PC-3 (cell line): ENCODE measurements around the gene FAM83F. TPM values are rescaled to one million over a fixed set of nuclear protein-coding genes. Genes with fewer than 3 reads are reported as not detected.

ENCODE experiments used
- ATAC-seq: fragments of 200-7000 bp; cut with Tn5 transposase; 2 replicates; pipeline ENCODE4 v1.9.1; 2020; ENCODE audit warnings: mild to moderate bottlenecking, moderate library complexity
- BruUV-seq: library from RNA; stranded (reverse); fragments of 400-500 nt; replicated peaks from 2 replicates; lab custom pipeline; 2021; lab: Mats Ljungman, UMichigan
- CTCF ChIA-PET: fragments of 300-600 bp; sonication (Branson Sonifier 250); formaldehyde crosslinking; loops from one replicate; lab custom pipeline; 2022; ENCODE audit warnings: antibody characterized with exemption; lab: Charles Lee
- POLR2A ChIA-PET: fragments of 300-600 bp; sonication (Branson Sonifier 250); formaldehyde crosslinking; loops from one replicate; lab custom pipeline; 2022; ENCODE audit warnings: antibody characterized with exemption; ENCODE audit not compliant: unreplicated experiment; lab: Charles Lee
- DNase-seq: peaks from one replicate; pipeline ENCODE4 v3.0.0-alpha.2; 2015
- H2AFZ ChIP-seq: fragments of 300-600 bp; sonication (generic); 2 replicates; pipeline ENCODE4 v1.6.0; 2016; ENCODE audit warnings: antibody characterized with exemption, low read length
- H3F3A ChIP-seq: fragments of 300-600 bp; sonication (generic); one replicate; pipeline ENCODE4 v1.6.0; 2017; ENCODE audit warnings: antibody characterized with exemption, low read length, control low read depth, mild to moderate bottlenecking; ENCODE audit not compliant: unreplicated experiment
- H3K27ac ChIP-seq: fragments of 300-600 bp; sonication (generic); 2 replicates; pipeline ENCODE4 v1.5.1; 2016; ENCODE audit warnings: mild to moderate bottlenecking, low read length
- H3K27me3 ChIP-seq: fragments of 300-600 bp; sonication (generic); 2 replicates; pipeline ENCODE4 v1.6.1; 2016; ENCODE audit warnings: low read length, mixed read lengths
- H3K36me3 ChIP-seq: fragments of 300-600 bp; sonication (generic); 2 replicates; pipeline ENCODE4 v1.6.1; 2016; ENCODE audit warnings: low read depth, mixed run types, low read length, mixed read lengths
- H3K4me1 ChIP-seq: fragments of 300-600 bp; sonication (generic); 2 replicates; pipeline ENCODE4 v1.5.1; 2016; ENCODE audit warnings: low read length; ENCODE audit not compliant: insufficient read depth
- H3K4me2 ChIP-seq: fragments of 300-600 bp; sonication (generic); 2 replicates; pipeline ENCODE4 v1.6.0; 2016; ENCODE audit warnings: low read length
- H3K4me3 ChIP-seq: fragments of 300-600 bp; sonication (generic); 2 replicates; pipeline ENCODE4 v1.5.1; 2016; ENCODE audit warnings: mild to moderate bottlenecking, low read length, mixed read lengths
- H3K79me2 ChIP-seq: fragments of 300-600 bp; sonication (generic); 2 replicates; pipeline ENCODE4 v1.6.1; 2017; ENCODE audit warnings: low read length, mixed read lengths
- H3K9ac ChIP-seq: fragments of 300-600 bp; sonication (generic); 2 replicates; pipeline ENCODE4 v1.6.0; 2016; ENCODE audit warnings: mild to moderate bottlenecking, low read length
- H3K9me2 ChIP-seq: fragments of 300-600 bp; sonication (generic); replicated peaks from 2 replicates; pipeline ENCODE4 v1.6.1; 2016; ENCODE audit warnings: mixed run types, low read length, mixed read lengths
- H3K9me3 ChIP-seq: fragments of 300-600 bp; sonication (generic); 2 replicates; pipeline ENCODE4 v1.6.1; 2016; ENCODE audit warnings: low read length, mixed read lengths
- H4K20me1 ChIP-seq: fragments of 300-600 bp; sonication (generic); 2 replicates; pipeline ENCODE4 v1.6.1; 2016; ENCODE audit warnings: low read length, mixed read lengths
- EZH2 ChIP-seq: fragments of 300-600 bp; sonication (generic); IDR thresholded peaks from one replicate; pipeline ENCODE4 v1.6.1; 2017; ENCODE audit warnings: antibody characterized with exemption, mild to moderate bottlenecking, low read length; ENCODE audit not compliant: unreplicated experiment
- EZH2phosphoT487 ChIP-seq: fragments of 300-600 bp; sonication (generic); IDR thresholded peaks from 2 replicates; pipeline ENCODE4 v1.6.1; 2018; ENCODE audit warnings: mild to moderate bottlenecking, antibody characterized with exemption, low read length, borderline replicate concordance
- intact Hi-C: fragments of 100-400 bp; cut with micrococcal nuclease; formaldehyde crosslinking; loops from 2 replicates; pipeline ENCODE4 v1.9.0; 2023
- total RNA-seq: library from RNA; depleted of rRNA; stranded (reverse); fragments of >200 nt; gene quantifications from 2 replicates; pipeline ENCODE4 v1.2.3, GENCODE V29; 2014
- TF ChIP-seq, protein P1 (sequence below): fragments of 300-600 bp; sonication (generic); conservative IDR thresholded peaks from 2 replicates; pipeline ENCODE4 v1.5.1; 2017; ENCODE audit warnings: antibody characterized with exemption, low read depth, mild to moderate bottlenecking, low read length

Gene FAM83F
- total RNA-seq, 1 experiment from 2014 or later: 5.5 TPM

DNA sequence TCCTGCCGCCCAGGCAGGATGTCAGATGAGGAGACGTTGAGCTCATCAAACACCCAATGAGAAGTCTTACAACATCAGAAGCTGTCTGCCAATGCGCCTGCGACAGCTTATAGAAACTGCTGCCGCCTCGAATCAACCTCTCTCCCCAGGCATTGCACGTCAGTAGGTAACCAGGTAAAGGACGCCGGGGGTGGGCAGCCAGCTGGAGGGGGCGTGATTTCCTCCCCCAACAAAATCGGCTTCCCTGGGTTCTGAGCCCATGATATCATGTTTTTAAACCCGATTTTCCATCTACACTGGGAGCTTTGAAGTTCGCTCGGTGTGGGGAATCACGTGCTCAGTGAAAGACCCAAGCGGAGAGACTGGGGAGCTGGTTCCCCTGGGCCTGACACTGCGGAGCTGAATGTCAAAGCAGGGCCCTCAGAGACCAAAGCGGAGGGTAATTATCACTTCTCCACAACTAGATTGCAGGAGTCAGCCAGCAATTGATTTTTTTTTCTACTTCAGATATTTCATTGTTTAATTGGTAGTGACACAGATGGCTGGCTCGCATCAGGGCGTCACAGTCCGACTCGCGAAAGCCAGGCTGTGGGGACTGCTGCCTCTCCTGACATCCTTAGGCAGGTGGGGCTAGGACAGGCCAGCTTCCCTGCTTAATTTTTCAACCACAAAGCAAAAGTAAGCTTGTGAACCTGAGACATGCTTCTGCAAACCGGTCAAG is 15.4 kb downstream of the FAM83F start:
- ChIA-PET CTCF (interaction anchor here (0.6 kb wide), 1 partner anchor 77 kb away, joined by 8 read pairs; no protein-coding TSS in a partner anchor), POLR2A (no interaction called here)
- H3K4me1 ChIP-seq: peaks cover 24% of the 10 kb centered on the region
- no peaks in the 10 kb centered on the region for H3K27me3 ChIP-seq
- no peaks in the 10 kb centered on the region for H3F3A ChIP-seq
- ATAC-seq (no peak), DNase-seq (no peak)
- no peaks in the 10 kb centered on the region for H4K20me1 ChIP-seq
- intact Hi-C loops: no loop called here
- no peak overlapping the region for H2AFZ ChIP-seq
- H3K9me2 ChIP-seq: no peaks in the 10 kb centered on the region
- no peaks in the 10 kb centered on the region for H3K79me2 ChIP-seq
- H3K9me3 ChIP-seq: no peaks in the 10 kb centered on the region
- no peak overlapping the region for H3K9ac ChIP-seq
- H3K4me3 ChIP-seq: no peak overlapping the region
- no TSS peak for BruUV-seq
- no peak overlapping the region for H3K4me2 ChIP-seq
- H3K36me3 ChIP-seq: no peaks in the 10 kb centered on the region
- no peak overlapping the region for H3K27ac ChIP-seq
- TF ChIP-seq, protein P1, sequence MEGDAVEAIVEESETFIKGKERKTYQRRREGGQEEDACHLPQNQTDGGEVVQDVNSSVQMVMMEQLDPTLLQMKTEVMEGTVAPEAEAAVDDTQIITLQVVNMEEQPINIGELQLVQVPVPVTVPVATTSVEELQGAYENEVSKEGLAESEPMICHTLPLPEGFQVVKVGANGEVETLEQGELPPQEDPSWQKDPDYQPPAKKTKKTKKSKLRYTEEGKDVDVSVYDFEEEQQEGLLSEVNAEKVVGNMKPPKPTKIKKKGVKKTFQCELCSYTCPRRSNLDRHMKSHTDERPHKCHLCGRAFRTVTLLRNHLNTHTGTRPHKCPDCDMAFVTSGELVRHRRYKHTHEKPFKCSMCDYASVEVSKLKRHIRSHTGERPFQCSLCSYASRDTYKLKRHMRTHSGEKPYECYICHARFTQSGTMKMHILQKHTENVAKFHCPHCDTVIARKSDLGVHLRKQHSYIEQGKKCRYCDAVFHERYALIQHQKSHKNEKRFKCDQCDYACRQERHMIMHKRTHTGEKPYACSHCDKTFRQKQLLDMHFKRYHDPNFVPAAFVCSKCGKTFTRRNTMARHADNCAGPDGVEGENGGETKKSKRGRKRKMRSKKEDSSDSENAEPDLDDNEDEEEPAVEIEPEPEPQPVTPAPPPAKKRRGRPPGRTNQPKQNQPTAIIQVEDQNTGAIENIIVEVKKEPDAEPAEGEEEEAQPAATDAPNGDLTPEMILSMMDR: no peak
- TF ChIP-seq EZH2phosphoT487: no peak
- TF ChIP-seq EZH2: no peak

DNA sequence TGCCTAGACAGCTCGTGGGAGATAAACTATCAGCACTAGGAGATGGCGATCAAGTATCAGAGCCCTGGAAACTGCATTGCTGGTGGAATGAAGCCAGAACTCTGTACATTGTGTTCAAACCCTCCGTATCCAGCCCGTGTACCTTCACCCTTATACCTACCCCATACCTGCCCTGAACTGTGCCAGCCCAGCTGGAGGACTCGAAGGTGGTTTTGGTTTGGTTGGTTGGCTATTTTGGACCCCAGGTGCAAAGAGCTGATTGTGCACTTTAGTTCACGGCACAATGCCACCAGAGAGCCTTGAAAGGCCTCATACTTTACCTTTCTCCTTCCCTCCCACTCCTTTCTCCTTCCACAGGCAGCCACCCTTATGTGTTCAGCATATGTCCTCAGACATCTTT is 16.0 kb downstream of the FAM83F start:
- Histone ChIP-seq H3K9me3 (no peaks in the 10 kb centered on the region), H3K4me3 (no peak overlapping the region), H3K27me3 (no peaks in the 10 kb centered on the region), H3K4me1 (peaks cover 24% of the 10 kb centered on the region), H2AFZ (no peak overlapping the region), H3K4me2 (no peak overlapping the region), H4K20me1 (no peaks in the 10 kb centered on the region), H3K79me2 (no peaks in the 10 kb centered on the region), H3K36me3 (no peaks in the 10 kb centered on the region), H3K9me2 (no peaks in the 10 kb centered on the region), H3K27ac (no peak overlapping the region), H3K9ac (no peak overlapping the region), H3F3A (no peaks in the 10 kb centered on the region)
- no TSS peak for BruUV-seq
- POLR2A ChIA-PET: no interaction called here
- CTCF ChIA-PET: no interaction called here
- intact Hi-C loops: no loop called here
- no peak for DNase-seq
- no peak for ATAC-seq
- TF ChIP-seq EZH2phosphoT487 (no peak), EZH2 (no peak)
- TF ChIP-seq, protein P1: no peak

DNA sequence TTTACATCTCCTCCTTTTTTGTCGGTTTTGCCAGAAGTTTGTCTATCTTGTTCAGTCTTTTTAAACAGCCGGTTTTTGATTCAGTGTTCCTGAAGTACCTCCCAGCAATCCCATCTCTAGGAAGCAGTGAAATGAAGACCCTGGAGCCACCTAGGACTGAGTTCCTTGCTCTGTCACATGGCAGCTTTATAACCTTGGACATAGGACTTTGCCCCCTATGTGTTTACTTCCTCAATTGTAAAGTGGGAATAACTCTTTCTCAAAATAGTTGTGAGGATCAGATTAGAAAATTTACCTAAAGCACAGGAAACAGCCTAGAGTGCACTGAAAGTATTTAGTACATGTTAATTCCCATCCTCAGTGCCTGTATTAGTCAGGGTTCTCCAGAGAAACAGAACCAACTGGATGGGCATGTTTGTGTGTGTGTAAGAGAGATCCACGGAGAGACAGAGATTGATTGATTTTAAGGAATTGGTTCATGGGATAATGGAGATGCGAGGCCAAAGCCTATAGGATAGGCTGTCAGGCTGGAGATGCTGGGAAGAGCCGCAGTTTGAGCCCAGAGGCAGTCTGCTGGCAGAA is 20.0 kb downstream of the FAM83F start:
- POLR2A ChIA-PET: no interaction called here
- H3K9ac ChIP-seq: no peak overlapping the region
- no peak overlapping the region for H3K4me2 ChIP-seq
- TF ChIP-seq EZH2phosphoT487 (no peak), EZH2 (no peak)
- TF ChIP-seq, protein P1: no peak
- no peaks in the 10 kb centered on the region for H3F3A ChIP-seq
- no peaks in the 10 kb centered on the region for H3K9me2 ChIP-seq
- H3K4me3 ChIP-seq: no peak overlapping the region
- CTCF ChIA-PET: no interaction called here
- H4K20me1 ChIP-seq: no peaks in the 10 kb centered on the region
- DNase-seq (no peak), ATAC-seq (no peak)
- H3K27ac ChIP-seq: no peak overlapping the region
- BruUV-seq: no TSS peak
- no peaks in the 10 kb centered on the region for H3K27me3 ChIP-seq
- H2AFZ ChIP-seq: no peak overlapping the region
- no peaks in the 10 kb centered on the region for H3K79me2 ChIP-seq
- no peaks in the 10 kb centered on the region for H3K36me3 ChIP-seq
- no peaks in the 10 kb centered on the region for H3K9me3 ChIP-seq
- H3K4me1 ChIP-seq: peaks cover 7% of the 10 kb centered on the region; the same call in 1 of the 2 replicates
- intact Hi-C loops: no loop called here
